ENCODE data around the gene ARVCF.
"Not testable (repeated sequence)": the region's sequence is repeated elsewhere in the genome, so short reads cannot be mapped to it uniquely, and the experiment has no call there.

ARVCF gene

DNA sequence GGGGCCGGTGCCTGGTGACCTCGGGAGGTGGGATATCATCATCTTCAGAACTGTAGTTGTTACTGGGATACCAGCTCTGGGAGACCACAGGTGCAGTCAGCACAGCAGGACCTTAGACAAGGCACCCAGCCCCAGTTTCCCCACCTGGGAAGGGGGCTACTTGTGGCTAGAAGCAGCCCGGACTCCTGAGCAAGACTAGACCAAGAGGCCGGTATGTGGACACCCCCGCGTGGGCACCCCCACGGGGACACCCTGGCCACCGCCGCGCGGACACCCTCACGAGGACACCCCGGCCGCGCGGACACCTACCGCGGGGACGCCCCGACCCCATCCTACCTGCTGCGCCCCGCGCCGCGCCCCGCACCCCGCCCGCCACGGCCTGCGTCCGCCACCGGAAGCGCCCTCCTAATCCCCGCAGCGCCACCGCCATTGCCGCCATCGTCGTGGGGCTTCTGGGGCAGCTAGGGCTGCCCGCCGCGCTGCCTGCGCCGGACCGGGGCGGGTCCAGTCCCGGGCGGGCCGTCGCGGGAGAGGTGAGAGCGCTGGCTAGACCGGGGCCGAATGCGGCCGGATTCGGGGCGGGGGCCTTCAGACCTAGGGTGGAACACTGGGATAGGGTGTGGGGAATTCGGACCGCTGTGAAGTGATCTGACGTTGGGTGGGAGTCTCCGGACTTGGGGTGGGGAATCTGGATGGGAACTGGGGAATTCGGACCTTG is 75.1 kb downstream of the ARVCF start, which contains the start of the genes COMT and TXNRD2:
Gene COMT, plus strand, starts transcription at position 408 of the 718 bp plus-strand sequence. CDS start 20,755 bp downstream, outside the sequence.
Gene TXNRD2, minus strand, starts transcription at position 454 of the 718 bp plus-strand sequence. Its CDS starts 15 bp downstream, at position 439.
- TF ChIP-seq, protein P1, sequence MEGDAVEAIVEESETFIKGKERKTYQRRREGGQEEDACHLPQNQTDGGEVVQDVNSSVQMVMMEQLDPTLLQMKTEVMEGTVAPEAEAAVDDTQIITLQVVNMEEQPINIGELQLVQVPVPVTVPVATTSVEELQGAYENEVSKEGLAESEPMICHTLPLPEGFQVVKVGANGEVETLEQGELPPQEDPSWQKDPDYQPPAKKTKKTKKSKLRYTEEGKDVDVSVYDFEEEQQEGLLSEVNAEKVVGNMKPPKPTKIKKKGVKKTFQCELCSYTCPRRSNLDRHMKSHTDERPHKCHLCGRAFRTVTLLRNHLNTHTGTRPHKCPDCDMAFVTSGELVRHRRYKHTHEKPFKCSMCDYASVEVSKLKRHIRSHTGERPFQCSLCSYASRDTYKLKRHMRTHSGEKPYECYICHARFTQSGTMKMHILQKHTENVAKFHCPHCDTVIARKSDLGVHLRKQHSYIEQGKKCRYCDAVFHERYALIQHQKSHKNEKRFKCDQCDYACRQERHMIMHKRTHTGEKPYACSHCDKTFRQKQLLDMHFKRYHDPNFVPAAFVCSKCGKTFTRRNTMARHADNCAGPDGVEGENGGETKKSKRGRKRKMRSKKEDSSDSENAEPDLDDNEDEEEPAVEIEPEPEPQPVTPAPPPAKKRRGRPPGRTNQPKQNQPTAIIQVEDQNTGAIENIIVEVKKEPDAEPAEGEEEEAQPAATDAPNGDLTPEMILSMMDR (IDR thresholded peaks at IDR 0.05; ENCODE audit: low read length, missing control alignments): no peak
- peak; percentile 60 for DNase-seq (ENCODE audit: low read depth)
- H3K4me3 ChIP-seq (replicated peaks; ENCODE audit: low read depth, low read length): peak within 1 kb of the TSS; percentile 83

DNA sequence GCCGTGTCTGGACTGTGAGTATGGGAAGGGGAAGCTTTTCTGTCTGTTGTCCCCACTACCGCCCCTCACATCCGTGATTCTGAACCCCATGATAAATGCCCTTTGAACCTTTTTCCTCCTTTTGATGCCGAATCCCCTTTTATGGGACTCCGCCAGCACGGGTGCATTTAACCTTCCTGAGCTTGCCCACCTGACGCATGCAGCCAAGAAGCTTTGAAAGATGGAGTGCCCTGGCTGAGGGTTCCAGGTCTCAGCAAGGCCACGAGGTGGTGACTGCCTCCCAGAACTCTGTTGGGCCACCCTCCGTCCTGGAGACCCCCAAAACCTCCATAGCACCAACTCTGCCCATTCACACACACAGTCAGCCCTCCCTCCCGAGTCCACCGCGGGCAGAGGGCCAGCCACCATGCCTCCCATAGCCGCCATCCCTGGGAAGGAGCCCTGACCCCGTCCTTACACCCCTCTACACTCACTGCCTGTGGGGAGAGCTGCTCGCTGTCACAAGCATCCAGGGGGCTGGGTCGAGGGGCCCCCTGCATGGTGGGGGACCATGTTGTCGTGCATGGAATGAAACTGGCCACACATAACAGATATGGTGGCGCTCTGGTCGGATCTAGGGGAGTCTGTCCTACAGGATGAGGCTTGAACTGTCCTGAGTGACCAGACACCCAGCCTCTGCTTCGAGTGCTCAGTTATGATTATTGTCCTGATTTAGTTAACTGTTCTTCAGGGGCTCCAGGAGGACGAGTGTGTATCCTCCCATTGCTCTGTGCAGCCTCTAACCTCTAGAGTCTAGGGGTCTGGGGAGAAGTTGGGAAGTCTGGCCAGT is 75.9 kb downstream of the ARVCF start:
- no peak for DNase-seq (ENCODE audit: low read depth)
- H3K4me3 ChIP-seq (replicated peaks; ENCODE audit: low read depth, low read length): peak overlapping the region; percentile 83
- TF ChIP-seq, protein P1 (IDR thresholded peaks at IDR 0.05; ENCODE audit: low read length, missing control alignments): no peak

GRCh38 chr22:19937616-19938473 is 78.8 kb downstream of the ARVCF start:
- TF ChIP-seq, protein P1 (IDR thresholded peaks at IDR 0.05; ENCODE audit: low read length, missing control alignments): no peak
- no peak overlapping the region for H3K4me3 ChIP-seq (replicated peaks; ENCODE audit: low read depth, low read length)
- peak; percentile 26 for DNase-seq (ENCODE audit: low read depth)

GRCh38 chr22:19936513-19936912 is 80.1 kb downstream of the ARVCF start:
- TF ChIP-seq, protein P1 (IDR thresholded peaks at IDR 0.05; ENCODE audit: low read length, missing control alignments): no peak
- DNase-seq (ENCODE audit: low read depth): no peak
- H3K4me3 ChIP-seq (replicated peaks; ENCODE audit: low read depth, low read length): no peak overlapping the region

GRCh38 chr22:19935123-19935718 is 81.4 kb downstream of the ARVCF start:
- not testable (repeated sequence) for DNase-seq (ENCODE audit: low read depth); H3K4me3 ChIP-seq (replicated peaks; ENCODE audit: low read depth, low read length)

DNA sequence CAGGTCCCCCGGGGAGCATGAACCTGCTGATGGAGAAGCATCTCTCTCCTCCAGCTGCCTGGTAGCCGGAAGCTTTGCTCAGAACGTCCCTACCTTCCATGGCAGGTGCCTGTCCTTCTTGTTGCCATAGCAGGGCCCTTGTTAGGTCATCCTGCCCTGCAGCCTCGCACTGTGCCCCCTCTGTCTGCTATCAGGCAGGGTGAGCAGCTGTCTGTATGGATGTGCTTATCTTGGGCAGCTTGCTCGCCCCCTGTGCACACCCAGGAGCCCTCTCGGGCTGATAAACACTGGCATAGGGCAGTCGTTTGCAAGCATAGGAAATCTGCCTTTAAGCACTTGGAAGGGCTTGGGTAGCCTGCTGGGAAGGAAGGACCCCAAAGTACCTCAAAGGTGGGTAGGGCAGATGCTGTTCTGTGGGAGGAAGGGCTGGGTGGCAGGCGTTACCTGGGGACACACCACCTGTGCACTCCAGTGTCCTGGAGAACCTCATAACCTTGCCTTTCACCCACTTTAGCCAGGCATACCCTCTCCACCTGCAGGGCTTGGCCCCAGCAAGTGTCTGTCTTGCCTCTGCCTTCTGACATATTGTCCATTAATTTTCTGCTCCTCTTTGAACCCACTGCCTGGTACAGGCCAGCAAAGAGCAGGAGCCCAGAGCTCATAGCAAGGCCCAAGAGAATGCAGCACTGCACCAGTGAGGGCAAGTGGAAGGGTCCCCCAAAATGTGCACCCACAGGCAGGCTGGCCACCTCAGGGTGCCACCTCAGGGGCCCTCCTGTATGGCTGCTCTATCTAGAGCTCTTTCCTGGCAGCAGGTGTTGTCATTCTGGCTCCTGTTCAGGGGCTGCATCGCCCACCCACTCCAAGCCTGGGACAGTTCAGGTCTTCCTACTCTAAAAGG is 83.0 kb downstream of the ARVCF start:
- TF ChIP-seq, protein P1 (IDR thresholded peaks at IDR 0.05; ENCODE audit: low read length, missing control alignments): no peak
- no peak overlapping the region for H3K4me3 ChIP-seq (replicated peaks; ENCODE audit: low read depth, low read length)
- DNase-seq (ENCODE audit: low read depth): no peak
